MCF 10A (cell line): ENCODE results near the gene TCEANC2. TPM values are rescaled to one million over a fixed set of nuclear protein-coding genes. Genes with fewer than 3 reads are reported as not detected.
A peak's percentile ranks its signal among the peaks of the same experiment; 100 is the strongest.

ENCODE experiments used
- BruUV-seq: library from RNA; stranded (reverse); fragments of 400-500 nt; replicated peaks from 2 replicates; lab custom pipeline; 2021; lab: Mats Ljungman, UMichigan
- CTCF ChIA-PET: fragments of 300-600 bp; sonication (Branson Sonifier 250); formaldehyde crosslinking; extraction: SDS; loops from one replicate; lab custom pipeline; 2021; ENCODE audit warnings: antibody characterized with exemption, inconsistent platforms; lab: Yijun Ruan, JAX
- POLR2A ChIA-PET: fragments of 300-600, 350-650 bp; sonication (Branson Sonifier 250); formaldehyde crosslinking; extraction: SDS; loops from one replicate; lab custom pipeline; 2020; ENCODE audit warnings: antibody characterized with exemption, inconsistent platforms; lab: Yijun Ruan, JAX
- DNase-seq: peaks from one replicate; pipeline ENCODE4 v3.0.0-alpha.2; 2018; ENCODE audit not compliant: unreplicated experiment
- H3K27ac Mint-ChIP-seq: one replicate; pipeline ENCODE4 v1.8.0; 2022; ENCODE audit warnings: mild to moderate bottlenecking, low read depth, mixed read lengths; ENCODE audit not compliant: unreplicated experiment
- H3K27me3 Mint-ChIP-seq: one replicate; pipeline ENCODE4 v1.8.0; 2022; ENCODE audit warnings: mixed read lengths; ENCODE audit not compliant: insufficient read depth, unreplicated experiment
- H3K36me3 Mint-ChIP-seq: one replicate; pipeline ENCODE4 v1.8.0; 2022; ENCODE audit warnings: mild to moderate bottlenecking, moderate library complexity, mixed read lengths; ENCODE audit not compliant: insufficient read depth, unreplicated experiment
- H3K4me1 Mint-ChIP-seq: one replicate; pipeline ENCODE4 v1.8.0; 2022; ENCODE audit warnings: mixed read lengths; ENCODE audit not compliant: insufficient read depth, unreplicated experiment
- H3K4me3 Mint-ChIP-seq: one replicate; pipeline ENCODE4 v1.8.0; 2022; ENCODE audit warnings: mild to moderate bottlenecking, moderate library complexity, mixed read lengths; ENCODE audit not compliant: unreplicated experiment
- H3K9me3 Mint-ChIP-seq: one replicate; pipeline ENCODE4 v1.8.0; 2022; ENCODE audit warnings: mixed read lengths; ENCODE audit not compliant: unreplicated experiment
- intact Hi-C: fragments of 100-400 bp; cut with micrococcal nuclease; formaldehyde crosslinking; loops from 2 replicates; pipeline ENCODE4 v1.14.1; 2022
- total RNA-seq: library from RNA; stranded (reverse); gene quantifications from 2 replicates; pipeline ENCODE4 v1.2.3, GENCODE V29; 2022
- TF ChIP-seq, protein P1 (sequence below): fragments of 200-600 bp; IDR thresholded peaks from one replicate; pipeline ENCODE4 v1.8.0; 2022; ENCODE audit warnings: antibody characterized with exemption, mild to moderate bottlenecking; ENCODE audit not compliant: unreplicated experiment

The TCEANC2 gene
- total RNA-seq, 1 experiment from 2014 or later, result 3.6 TPM

DNA sequence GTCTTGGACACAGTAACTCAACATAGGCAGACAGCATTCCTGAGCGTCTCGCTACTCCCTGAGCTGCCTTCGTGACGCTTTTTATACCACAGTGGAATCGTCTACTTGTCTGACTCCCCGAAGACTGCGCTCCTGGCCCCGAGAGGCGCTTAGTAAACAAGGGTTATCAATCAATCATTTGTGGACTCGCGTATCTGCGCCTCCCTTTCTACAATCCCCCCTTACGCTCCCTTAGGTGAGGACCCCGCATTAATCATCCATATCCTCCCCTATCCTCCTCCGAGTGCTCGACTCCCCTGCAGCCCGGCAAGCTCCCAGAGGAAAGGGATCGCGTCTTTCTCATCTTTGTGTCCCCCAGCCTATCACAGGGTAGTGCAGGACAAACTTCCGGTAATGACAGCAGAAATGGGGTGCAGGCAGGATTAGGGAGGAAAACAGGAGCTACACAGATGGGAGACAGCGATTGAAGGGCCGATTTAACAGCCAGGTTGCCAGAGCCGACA is 926 bp upstream of the TCEANC2 start:
- peak; percentile 45 for DNase-seq
- Mint-ChIP-seq H3K27me3 (no peaks in the 10 kb centered on the region), H3K9me3 (no peaks in the 10 kb centered on the region), H3K27ac (no peak overlapping the region), H3K4me1 (peaks cover 10% of the 10 kb centered on the region), H3K4me3 (no peak overlapping the region), H3K36me3 (peaks cover 6% of the 10 kb centered on the region)
- ChIA-PET CTCF (interaction anchor here (0.6 to 3.0 kb wide), 9 partner anchors 17 to 436 kb away, joined by 3 to 9 read pairs (median 3); no protein-coding TSS in a partner anchor), POLR2A (interaction anchor here (0.6 to 4.6 kb wide), 28 partner anchors 9 to 882 kb away, joined by 3 to 45 read pairs (median 6); partner anchors contain the start of genes CYB5RL, IFT25, LDLRAD1 and LRRC42)
- intact Hi-C loops, result loop anchor here (5.0 kb wide), 1 partner anchor 175 kb away; no protein-coding TSS in a partner anchor
- TF ChIP-seq, protein P1, sequence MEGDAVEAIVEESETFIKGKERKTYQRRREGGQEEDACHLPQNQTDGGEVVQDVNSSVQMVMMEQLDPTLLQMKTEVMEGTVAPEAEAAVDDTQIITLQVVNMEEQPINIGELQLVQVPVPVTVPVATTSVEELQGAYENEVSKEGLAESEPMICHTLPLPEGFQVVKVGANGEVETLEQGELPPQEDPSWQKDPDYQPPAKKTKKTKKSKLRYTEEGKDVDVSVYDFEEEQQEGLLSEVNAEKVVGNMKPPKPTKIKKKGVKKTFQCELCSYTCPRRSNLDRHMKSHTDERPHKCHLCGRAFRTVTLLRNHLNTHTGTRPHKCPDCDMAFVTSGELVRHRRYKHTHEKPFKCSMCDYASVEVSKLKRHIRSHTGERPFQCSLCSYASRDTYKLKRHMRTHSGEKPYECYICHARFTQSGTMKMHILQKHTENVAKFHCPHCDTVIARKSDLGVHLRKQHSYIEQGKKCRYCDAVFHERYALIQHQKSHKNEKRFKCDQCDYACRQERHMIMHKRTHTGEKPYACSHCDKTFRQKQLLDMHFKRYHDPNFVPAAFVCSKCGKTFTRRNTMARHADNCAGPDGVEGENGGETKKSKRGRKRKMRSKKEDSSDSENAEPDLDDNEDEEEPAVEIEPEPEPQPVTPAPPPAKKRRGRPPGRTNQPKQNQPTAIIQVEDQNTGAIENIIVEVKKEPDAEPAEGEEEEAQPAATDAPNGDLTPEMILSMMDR, result no peak
- BruUV-seq, result TSS peak; percentile 31

DNA sequence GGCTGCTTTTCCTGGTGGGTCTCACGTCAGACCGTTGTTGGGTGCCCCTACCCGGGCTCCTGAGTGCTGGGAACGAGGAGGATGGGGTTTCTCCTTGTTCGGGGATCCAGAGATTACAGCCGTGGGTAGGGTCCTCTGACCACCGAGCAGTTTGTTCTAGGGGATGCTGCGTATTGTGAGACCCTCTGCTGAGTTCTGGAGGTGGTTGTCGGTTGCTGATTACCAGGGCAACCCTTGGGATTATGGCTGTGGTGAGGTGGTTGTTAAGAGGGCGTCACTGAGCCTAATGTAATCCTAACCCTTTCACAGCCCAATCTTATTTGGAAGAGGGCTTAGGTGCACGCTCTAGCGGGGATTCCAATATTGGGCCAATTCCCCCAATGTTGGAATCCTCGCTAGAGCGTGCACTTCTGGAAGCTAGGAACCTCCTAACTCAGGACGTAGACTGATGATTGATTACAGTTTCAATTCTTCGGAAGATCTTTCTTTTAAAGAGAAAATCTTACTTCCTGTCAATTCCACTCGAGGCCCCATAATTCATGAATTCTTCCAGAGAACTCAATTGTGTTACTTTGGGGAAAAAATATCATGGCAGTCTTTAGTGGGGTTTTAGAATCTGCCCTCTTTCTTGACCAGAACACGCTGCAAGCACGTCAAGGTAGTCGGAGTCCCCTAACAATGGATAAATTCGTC is 483 bp downstream of the TCEANC2 start:
- Mint-ChIP-seq H3K27me3 (no peaks in the 10 kb centered on the region), H3K4me3 (no peak overlapping the region), H3K27ac (no peak overlapping the region), H3K4me1 (peaks cover 16% of the 10 kb centered on the region), H3K9me3 (no peaks in the 10 kb centered on the region), H3K36me3 (peaks cover 15% of the 10 kb centered on the region)
- ChIA-PET POLR2A (interaction anchor here (0.6 to 4.6 kb wide), 21 partner anchors 8 to 798 kb away, joined by 3 to 45 read pairs (median 7); partner anchors contain the start of genes IFT25, LDLRAD1, LRRC42 and NDC1), CTCF (interaction anchor here (1.2 to 3.0 kb wide), 3 partner anchors 24 to 193 kb away, joined by 3 to 9 read pairs (median 8); no protein-coding TSS in a partner anchor)
- intact Hi-C loops, result loop anchor here (1.0 to 5.0 kb wide), 2 partner anchors 177 to 193 kb away; no protein-coding TSS in a partner anchor
- BruUV-seq, result no TSS peak
- TF ChIP-seq, protein P1, result no peak
- DNase-seq, result no peak

DNA sequence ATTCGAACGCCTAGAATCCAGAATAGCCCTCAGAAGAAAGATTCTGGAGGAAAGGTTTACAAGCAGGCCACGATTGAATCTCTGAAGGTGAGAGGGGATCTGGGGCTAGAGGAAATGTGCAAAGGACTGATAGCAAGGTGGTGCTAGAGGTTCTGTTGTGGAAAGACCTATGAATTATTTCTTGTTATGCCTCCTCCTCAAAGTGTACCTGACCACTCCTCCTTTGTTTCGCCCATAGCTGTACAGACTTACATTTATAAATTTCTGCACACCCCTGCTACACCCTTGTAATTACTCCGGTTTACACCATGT is 986 bp downstream of the TCEANC2 start:
- no peaks in the 10 kb centered on the region for H3K27me3 Mint-ChIP-seq
- H3K4me1 Mint-ChIP-seq, result peaks cover 16% of the 10 kb centered on the region
- H3K27ac Mint-ChIP-seq, result no peak overlapping the region
- TF ChIP-seq, protein P1, result no peak
- intact Hi-C loops, result loop anchor here (5.0 kb wide), 1 partner anchor 177 kb away; no protein-coding TSS in a partner anchor
- H3K36me3 Mint-ChIP-seq, result peaks cover 15% of the 10 kb centered on the region
- CTCF ChIA-PET, result interaction anchor here (0.7 to 1.4 kb wide), 5 partner anchors 19 to 431 kb away, joined by 3 to 8 read pairs (median 3); no protein-coding TSS in a partner anchor
- no TSS peak for BruUV-seq
- H3K9me3 Mint-ChIP-seq, result no peaks in the 10 kb centered on the region
- peak; percentile 3 for DNase-seq
- POLR2A ChIA-PET, result interaction anchor here (0.9 to 4.6 kb wide), 7 partner anchors 9 to 434 kb away, joined by 3 to 45 read pairs (median 14); partner anchors contain the start of gene SSBP3
- H3K4me3 Mint-ChIP-seq, result no peak overlapping the region

DNA sequence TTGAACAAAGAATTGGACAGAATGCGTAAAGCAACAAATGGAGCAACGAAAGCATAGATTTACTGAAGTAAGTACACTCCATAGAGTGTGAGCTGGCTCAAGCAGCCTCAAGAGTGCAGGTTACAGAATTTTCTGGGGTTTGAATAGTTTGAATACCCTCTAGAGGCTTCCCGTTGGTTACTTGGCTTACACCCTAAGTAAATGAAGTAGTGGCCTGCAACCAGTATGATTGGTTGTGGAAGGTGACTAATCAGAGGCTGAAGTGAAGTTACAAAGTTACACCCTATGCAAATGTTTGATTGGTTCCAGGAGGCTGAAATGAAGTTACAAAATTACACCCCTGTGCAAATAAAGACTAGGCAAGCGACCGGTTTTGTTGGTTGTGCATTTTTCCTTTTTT is 10.9 kb downstream of the TCEANC2 start:
- H3K27ac Mint-ChIP-seq, result no peak overlapping the region
- CTCF ChIA-PET, result interaction anchor here (0.6 kb wide), 1 partner anchor 518 kb away, joined by 3 read pairs; no protein-coding TSS in a partner anchor

More for the DNA sequence above, 10.9 kb downstream of the TCEANC2 start:
- H3K27me3 Mint-ChIP-seq, result no peaks in the 10 kb centered on the region
- peaks cover 8% of the 10 kb centered on the region for H3K36me3 Mint-ChIP-seq
- intact Hi-C loops, result no loop called here
- H3K4me1 Mint-ChIP-seq, result no peaks in the 10 kb centered on the region
- no peak for DNase-seq
- H3K4me3 Mint-ChIP-seq, result no peak overlapping the region
- POLR2A ChIA-PET, result no interaction called here
- no TSS peak for BruUV-seq
- H3K9me3 Mint-ChIP-seq, result no peaks in the 10 kb centered on the region
- TF ChIP-seq, protein P1, result no peak
